ENCODE data around the gene KLK3. TPM values are rescaled to one million over a fixed set of nuclear protein-coding genes. Genes with fewer than 3 reads are reported as not detected.
"Not testable (repeated sequence)": the region's sequence is repeated elsewhere in the genome, so short reads cannot be mapped to it uniquely, and the experiment has no call there.

The KLK3 gene
- not detected for polyA plus RNA-seq (2013, experiment 1 of 2)
- not detected for polyA plus RNA-seq (2013, experiment 2 of 2)

GRCh38 chr19:50854636-50855410, at the start of gene KLK3:
Gene KLK3, plus strand, starts transcription at chr19:50854915. Its CDS starts 41 bp downstream, at chr19:50854956.
- H3K4me1 ChIP-seq (ENCODE audit: insufficient read depth, low read length), result no peaks in the 10 kb centered on the region
- no peak within 1 kb of the TSS for H3K9ac ChIP-seq (ENCODE audit: low read depth, low read length)
- H3K27ac ChIP-seq (ENCODE audit: low read depth, low read length), result no peak within 1 kb of the TSS
- H3K4me3 ChIP-seq (ENCODE audit: low read length), result no peak within 1 kb of the TSS
- H3K36me3 ChIP-seq (ENCODE audit: insufficient read depth, low read length), result no peaks in the 10 kb centered on the region
- H3K9me3 ChIP-seq (ENCODE audit: insufficient read depth, low read depth, low read length), result 0 out of 2 replicates have a peak, but pooled peaks cover 14% of the 10 kb centered on the region
- H3K27me3 ChIP-seq (ENCODE audit: insufficient read depth, low read length), result no peaks in the 10 kb centered on the region
- 69% methylated on average over 6 of the region's 9 CpGs for WGBS

GRCh38 chr19:50808856-50809255, 45.9 kb upstream of the KLK3 start:
- Histone ChIP-seq H3K36me3 (ENCODE audit: insufficient read depth, low read length) (no peaks in the 10 kb centered on the region), H3K27me3 (ENCODE audit: insufficient read depth, low read length) (peaks cover 13% of the 10 kb centered on the region; the same call in 1 of the 2 replicates), H3K4me1 (ENCODE audit: insufficient read depth, low read length) (no peaks in the 10 kb centered on the region), H3K27ac (ENCODE audit: low read depth, low read length) (no peak overlapping the region), H3K9ac (ENCODE audit: low read depth, low read length) (no peak overlapping the region), H3K4me3 (ENCODE audit: low read length) (no peak overlapping the region), H3K9me3 (ENCODE audit: insufficient read depth, low read depth, low read length) (no peaks in the 10 kb centered on the region)
- WGBS, result 69% methylated on average over 1 of the region's 1 CpG

- WGBS, result 70% methylated on average over 3 of the region's 3 CpGs
- not testable (repeated sequence) for H3K9me3 ChIP-seq (ENCODE audit: insufficient read depth, low read depth, low read length); H3K27ac ChIP-seq (ENCODE audit: low read depth, low read length); H3K36me3 ChIP-seq (ENCODE audit: insufficient read depth, low read length); H3K4me3 ChIP-seq (ENCODE audit: low read length); H3K4me1 ChIP-seq (ENCODE audit: insufficient read depth, low read length); H3K9ac ChIP-seq (ENCODE audit: low read depth, low read length)
- H3K27me3 ChIP-seq (ENCODE audit: insufficient read depth, low read length), result peaks cover 18% of the 10 kb centered on the region
Observed at GRCh38 chr19:50811622-50812238, 43.0 kb upstream of the KLK3 start.

GRCh38 chr19:50812474-50812873, 42.2 kb upstream of the KLK3 start:
- Histone ChIP-seq H3K9ac (ENCODE audit: low read depth, low read length) (no peak overlapping the region), H3K27me3 (ENCODE audit: insufficient read depth, low read length) (peaks cover 24% of the 10 kb centered on the region), H3K4me3 (ENCODE audit: low read length) (no peak overlapping the region), H3K4me1 (ENCODE audit: insufficient read depth, low read length) (no peaks in the 10 kb centered on the region), H3K27ac (ENCODE audit: low read depth, low read length) (no peak overlapping the region), H3K9me3 (ENCODE audit: insufficient read depth, low read depth, low read length) (no peaks in the 10 kb centered on the region), H3K36me3 (ENCODE audit: insufficient read depth, low read length) (no peaks in the 10 kb centered on the region)
- WGBS, result 75% methylated on average over 3 of the region's 3 CpGs

GRCh38 chr19:50814883-50815282, 39.8 kb upstream of the KLK3 start:
- 86% methylated on average over 5 of the region's 5 CpGs for WGBS
- Histone ChIP-seq H3K27me3 (ENCODE audit: insufficient read depth, low read length) (peaks cover 34% of the 10 kb centered on the region), H3K9ac (ENCODE audit: low read depth, low read length) (no peak overlapping the region), H3K4me3 (ENCODE audit: low read length) (no peak overlapping the region), H3K27ac (ENCODE audit: low read depth, low read length) (no peak overlapping the region), H3K9me3 (ENCODE audit: insufficient read depth, low read depth, low read length) (no peaks in the 10 kb centered on the region), H3K36me3 (ENCODE audit: insufficient read depth, low read length) (no peaks in the 10 kb centered on the region), H3K4me1 (ENCODE audit: insufficient read depth, low read length) (no peaks in the 10 kb centered on the region)

GRCh38 chr19:50815439-50815838, 39.3 kb upstream of the KLK3 start:
- Histone ChIP-seq H3K36me3 (ENCODE audit: insufficient read depth, low read length) (no peaks in the 10 kb centered on the region), H3K4me3 (ENCODE audit: low read length) (no peak overlapping the region), H3K4me1 (ENCODE audit: insufficient read depth, low read length) (no peaks in the 10 kb centered on the region), H3K27ac (ENCODE audit: low read depth, low read length) (no peak overlapping the region), H3K9ac (ENCODE audit: low read depth, low read length) (no peak overlapping the region), H3K27me3 (ENCODE audit: insufficient read depth, low read length) (peaks cover 39% of the 10 kb centered on the region), H3K9me3 (ENCODE audit: insufficient read depth, low read depth, low read length) (no peaks in the 10 kb centered on the region)
- WGBS, result 91% methylated on average over 1 of the region's 1 CpG

- WGBS, result 46% methylated on average over 52 of the region's 52 CpGs
- Histone ChIP-seq H3K9ac (ENCODE audit: low read depth, low read length) (peak overlapping the region; percentile 34; the same call in 1 of the 2 replicates), H3K27ac (ENCODE audit: low read depth, low read length) (no peak overlapping the region; the same call in 1 of the 2 replicates), H3K4me1 (ENCODE audit: insufficient read depth, low read length) (no peaks in the 10 kb centered on the region), H3K36me3 (ENCODE audit: insufficient read depth, low read length) (no peaks in the 10 kb centered on the region), H3K4me3 (ENCODE audit: low read length) (peak overlapping the region; percentile 67), H3K9me3 (ENCODE audit: insufficient read depth, low read depth, low read length) (no peaks in the 10 kb centered on the region), H3K27me3 (ENCODE audit: insufficient read depth, low read length) (peaks cover 55% of the 10 kb centered on the region)
Observed at GRCh38 chr19:50817941-50818858, 36.5 kb upstream of the KLK3 start.

GRCh38 chr19:50818859-50819472, 35.7 kb upstream of the KLK3 start:
- 80% methylated on average over 12 of the region's 12 CpGs for WGBS
- H3K4me1 ChIP-seq (ENCODE audit: insufficient read depth, low read length), result no peaks in the 10 kb centered on the region
- no peaks in the 10 kb centered on the region for H3K36me3 ChIP-seq (ENCODE audit: insufficient read depth, low read length)
- no peak overlapping the region for H3K9ac ChIP-seq (ENCODE audit: low read depth, low read length)
- peak overlapping the region; percentile 67; the same call in 1 of the 2 replicates for H3K4me3 ChIP-seq (ENCODE audit: low read length)
- peaks cover 55% of the 10 kb centered on the region for H3K27me3 ChIP-seq (ENCODE audit: insufficient read depth, low read length)
- no peak overlapping the region for H3K27ac ChIP-seq (ENCODE audit: low read depth, low read length)
- H3K9me3 ChIP-seq (ENCODE audit: insufficient read depth, low read depth, low read length), result no peaks in the 10 kb centered on the region

GRCh38 chr19:50819636-50820035, 35.1 kb upstream of the KLK3 start:
- no peaks in the 10 kb centered on the region for H3K36me3 ChIP-seq (ENCODE audit: insufficient read depth, low read length)
- H3K4me3 ChIP-seq (ENCODE audit: low read length), result peak overlapping the region; percentile 4; the same call in 1 of the 2 replicates
- no peaks in the 10 kb centered on the region for H3K9me3 ChIP-seq (ENCODE audit: insufficient read depth, low read depth, low read length)
- no peak overlapping the region for H3K27ac ChIP-seq (ENCODE audit: low read depth, low read length)
- no peak overlapping the region for H3K9ac ChIP-seq (ENCODE audit: low read depth, low read length)
- WGBS, result 77% methylated on average over 8 of the region's 8 CpGs
- H3K4me1 ChIP-seq (ENCODE audit: insufficient read depth, low read length), result no peaks in the 10 kb centered on the region
- H3K27me3 ChIP-seq (ENCODE audit: insufficient read depth, low read length), result peaks cover 59% of the 10 kb centered on the region

GRCh38 chr19:50820086-50820485, 34.6 kb upstream of the KLK3 start:
- H3K9ac ChIP-seq (ENCODE audit: low read depth, low read length), result no peak overlapping the region
- H3K36me3 ChIP-seq (ENCODE audit: insufficient read depth, low read length), result no peaks in the 10 kb centered on the region
- H3K27ac ChIP-seq (ENCODE audit: low read depth, low read length), result no peak overlapping the region
- peaks cover 59% of the 10 kb centered on the region for H3K27me3 ChIP-seq (ENCODE audit: insufficient read depth, low read length)
- no peaks in the 10 kb centered on the region for H3K9me3 ChIP-seq (ENCODE audit: insufficient read depth, low read depth, low read length)
- H3K4me1 ChIP-seq (ENCODE audit: insufficient read depth, low read length), result no peaks in the 10 kb centered on the region
- 39% methylated on average over 15 of the region's 15 CpGs for WGBS
- peak overlapping the region; percentile 4; the same call in 1 of the 2 replicates for H3K4me3 ChIP-seq (ENCODE audit: low read length)
